ENCODE data around the gene ELOVL5. TPM values are rescaled to one million over a fixed set of nuclear protein-coding genes. Genes with fewer than 3 reads are reported as not detected.

The ELOVL5 gene
- total RNA-seq, 1 experiment from 2014 or later, result 218 TPM

GRCh38 chr6:53310771-53311585 is 37.8 kb downstream of the ELOVL5 start:
- no peaks in the 10 kb centered on the region for H3K27me3 ChIP-seq (ENCODE audit: control insufficient read depth, insufficient read depth, low read length)
- H3K9me3 ChIP-seq (ENCODE audit: control insufficient read depth, insufficient read depth, low read depth, low read length), result no peaks in the 10 kb centered on the region
- intact Hi-C loops (cut with micrococcal nuclease; ENCODE audit: unreplicated experiment) (no loop called here), in situ Hi-C loops (cut with HindIII; ENCODE audit: low pct_unique_long_range_greater_than_20kb, low sequenced_read_pairs) (no loop called here)
- ATAC-seq (no peak), DNase-seq (ENCODE audit: low read depth, low spot score) (no peak)
- no peaks in the 10 kb centered on the region for H3K36me3 ChIP-seq (ENCODE audit: control insufficient read depth, insufficient read depth, low read length)
- CTCF ChIA-PET, result no interaction called here
- H3K4me1 ChIP-seq (ENCODE audit: control insufficient read depth, insufficient read depth, low read length), result peaks cover 95% of the 10 kb centered on the region
- H3K4me3 ChIP-seq (ENCODE audit: low read depth in 2 of 2, low read length in 2 of 2), result no peak overlapping the region
- TF ChIP-seq CTCF (IDR thresholded peaks at IDR 0.05), result no peak
- TF ChIP-seq REST (IDR thresholded peaks at IDR 0.05; ENCODE audit: insufficient read depth in 1 of 2, low read depth in 2 of 2, low read length in 1 of 2), result no peak
- TF ChIP-seq SIN3A (IDR thresholded peaks at IDR 0.05; ENCODE audit: borderline replicate concordance, insufficient read depth, low read depth, low read length), result no peak
- no peak for TF ChIP-seq TCF7L2 (IDR thresholded peaks at IDR 0.05; ENCODE audit: low read depth, low read length)
- TF ChIP-seq POLR2AphosphoS5 (IDR thresholded peaks at IDR 0.05; ENCODE audit: low read depth, low read length), result no peak
- H3K27ac ChIP-seq (ENCODE audit: low read length), result peak overlapping the region; percentile 89
- no TSS peak for BruUV-seq (replicated peaks)
- POLR2A ChIA-PET, result no interaction called here

GRCh38 chr6:53309901-53310300 is 38.8 kb downstream of the ELOVL5 start:
- Histone ChIP-seq H3K4me1 (ENCODE audit: control insufficient read depth, insufficient read depth, low read length) (peaks cover 84% of the 10 kb centered on the region), H3K36me3 (ENCODE audit: control insufficient read depth, insufficient read depth, low read length) (no peaks in the 10 kb centered on the region), H3K27me3 (ENCODE audit: control insufficient read depth, insufficient read depth, low read length) (no peaks in the 10 kb centered on the region), H3K9me3 (ENCODE audit: control insufficient read depth, insufficient read depth, low read depth, low read length) (no peaks in the 10 kb centered on the region), H3K27ac (ENCODE audit: low read length) (peak overlapping the region; percentile 89), H3K4me3 (ENCODE audit: low read depth in 2 of 2, low read length in 2 of 2) (no peak overlapping the region)
- TF ChIP-seq CTCF (IDR thresholded peaks at IDR 0.05), result no peak
- no peak for DNase-seq (ENCODE audit: low read depth, low spot score)
- in situ Hi-C loops (cut with HindIII; ENCODE audit: low pct_unique_long_range_greater_than_20kb, low sequenced_read_pairs) (no loop called here), intact Hi-C loops (cut with micrococcal nuclease; ENCODE audit: unreplicated experiment) (no loop called here)
- ATAC-seq, result no peak
- ChIA-PET POLR2A (no interaction called here), CTCF (interaction anchor here (0.6 kb wide), 1 partner anchor 66 kb away, joined by 5 read pairs; no protein-coding TSS in a partner anchor)
- no TSS peak for BruUV-seq (replicated peaks)
